Panc1 (cell line): ENCODE data around the gene NHLRC1. TPM values are rescaled to one million over a fixed set of nuclear protein-coding genes. Genes with fewer than 3 reads are reported as not detected.

ENCODE experiments used
- ATAC-seq: fragments of 200-7000 bp; cut with Tn5 transposase; 2 replicates; pipeline ENCODE4 v1.9.1; 2020; ENCODE audit warnings: mild to moderate bottlenecking, moderate library complexity
- BruUV-seq: library from RNA; stranded (reverse); fragments of 400-500 nt; replicated peaks from 2 replicates; lab custom pipeline; 2021; lab: Mats Ljungman, UMichigan
- CTCF ChIA-PET: fragments of 300-600 bp; sonication (Branson Sonifier 250); formaldehyde crosslinking; loops from one replicate; lab custom pipeline; 2022; ENCODE audit warnings: antibody characterized with exemption; lab: Charles Lee
- POLR2A ChIA-PET: fragments of 300-600 bp; sonication (Branson Sonifier 250); formaldehyde crosslinking; loops from one replicate; lab custom pipeline; 2022; ENCODE audit warnings: antibody characterized with exemption; lab: Charles Lee
- DNase-seq: peaks from one replicate; pipeline ENCODE4 v3.0.0-alpha.2; 2010; ENCODE audit warnings: low read depth, low spot score
- H3K27ac ChIP-seq: 2 replicates; pipeline ENCODE4 v1.5.1; 2011; ENCODE audit warnings: mild to moderate bottlenecking, low read length, inconsistent platforms
- H3K27me3 ChIP-seq: fragments of 200-500 bp; sonication (Bioruptor generic); 2 replicates; pipeline ENCODE4 v1.6.0; 2014; ENCODE audit warnings: low read length, inconsistent platforms; ENCODE audit not compliant: control insufficient read depth, insufficient read depth
- H3K36me3 ChIP-seq: fragments of 200-500 bp; sonication (Bioruptor generic); 2 replicates; pipeline ENCODE4 v1.5.1; 2014; ENCODE audit warnings: inconsistent platforms, mild to moderate bottlenecking, low read length, moderate library complexity; ENCODE audit not compliant: control insufficient read depth, insufficient read depth
- H3K4me1 ChIP-seq: 2 replicates; pipeline ENCODE4 v1.5.1; 2011; ENCODE audit warnings: inconsistent platforms, mild to moderate bottlenecking, low read length, moderate library complexity; ENCODE audit not compliant: control insufficient read depth, insufficient read depth
- H3K4me3 ChIP-seq, 2 experiments: 2 replicates each; pipeline ENCODE4 v1.5.1; 2011 to 2012; ENCODE audit warnings: low read depth in 2 of 2, low read length in 2 of 2, mild to moderate bottlenecking in 2 of 2, inconsistent platforms in 1 of 2, moderate library complexity in 1 of 2
- H3K9me3 ChIP-seq: fragments of 200-500 bp; sonication (Bioruptor generic); 2 replicates; pipeline ENCODE4 v1.5.1; 2014; ENCODE audit warnings: low read depth, mild to moderate bottlenecking, inconsistent platforms, low read length, moderate library complexity; ENCODE audit not compliant: control insufficient read depth, insufficient read depth
- POLR2AphosphoS5 ChIP-seq: IDR thresholded peaks from 2 replicates; pipeline ENCODE4 v1.6.1; 2012; ENCODE audit warnings: mild to moderate bottlenecking, low read depth, low read length, moderate library complexity
- REST ChIP-seq, 2 experiments: IDR thresholded peaks; 2 replicates each; pipeline ENCODE4 v1.6.1; 2011 to 2012; ENCODE audit warnings: low read depth in 2 of 2, control low read depth in 1 of 2, low read length in 1 of 2, mild to moderate bottlenecking in 1 of 2, moderate library complexity in 1 of 2; ENCODE audit not compliant: insufficient read depth in 1 of 2
- SIN3A ChIP-seq: IDR thresholded peaks from 2 replicates; pipeline ENCODE4 v1.6.1; 2012; ENCODE audit warnings: low read depth, mild to moderate bottlenecking, low read length, moderate library complexity, borderline replicate concordance; ENCODE audit not compliant: insufficient read depth
- TCF7L2 ChIP-seq: IDR thresholded peaks from 2 replicates; pipeline ENCODE4 v1.6.1; 2011; ENCODE audit warnings: mild to moderate bottlenecking, low read depth, low read length, inconsistent platforms
- in situ Hi-C: cut with HindIII; loops from 2 replicates; pipeline ENCODE4 v1.10.0; 2016; ENCODE audit warnings: low sequenced_read_pairs, low pct_unique_long_range_greater_than_20kb
- intact Hi-C: fragments of 100-400 bp; cut with micrococcal nuclease; formaldehyde crosslinking; loops from one replicate; pipeline ENCODE4 v1.10.0; 2022; ENCODE audit not compliant: unreplicated experiment
- total RNA-seq: library from RNA; stranded (reverse); gene quantifications from one replicate; pipeline ENCODE4 v1.2.1, GENCODE V29; 2021; ENCODE audit not compliant: unreplicated experiment
- TF ChIP-seq, protein P1 (sequence below): fragments of 450-650 bp; IDR thresholded peaks from 2 replicates; pipeline ENCODE4 v1.5.1; 2017; ENCODE audit warnings: mild to moderate bottlenecking

NHLRC1 gene
- total RNA-seq, 1 experiment from 2014 or later, result 2.1 TPM

- no TSS peak for BruUV-seq
- no peaks in the 10 kb centered on the region for H3K4me1 ChIP-seq
- H3K27me3 ChIP-seq, result no peaks in the 10 kb centered on the region
- TF ChIP-seq TCF7L2 (no peak), SIN3A (no peak), POLR2AphosphoS5 (no peak), REST (IDR thresholded peaks at IDR 0.05; ENCODE audit: insufficient read depth in 1 of 2, low read depth in 2 of 2, low read length in 1 of 2) (no peak)
- TF ChIP-seq, protein P1, sequence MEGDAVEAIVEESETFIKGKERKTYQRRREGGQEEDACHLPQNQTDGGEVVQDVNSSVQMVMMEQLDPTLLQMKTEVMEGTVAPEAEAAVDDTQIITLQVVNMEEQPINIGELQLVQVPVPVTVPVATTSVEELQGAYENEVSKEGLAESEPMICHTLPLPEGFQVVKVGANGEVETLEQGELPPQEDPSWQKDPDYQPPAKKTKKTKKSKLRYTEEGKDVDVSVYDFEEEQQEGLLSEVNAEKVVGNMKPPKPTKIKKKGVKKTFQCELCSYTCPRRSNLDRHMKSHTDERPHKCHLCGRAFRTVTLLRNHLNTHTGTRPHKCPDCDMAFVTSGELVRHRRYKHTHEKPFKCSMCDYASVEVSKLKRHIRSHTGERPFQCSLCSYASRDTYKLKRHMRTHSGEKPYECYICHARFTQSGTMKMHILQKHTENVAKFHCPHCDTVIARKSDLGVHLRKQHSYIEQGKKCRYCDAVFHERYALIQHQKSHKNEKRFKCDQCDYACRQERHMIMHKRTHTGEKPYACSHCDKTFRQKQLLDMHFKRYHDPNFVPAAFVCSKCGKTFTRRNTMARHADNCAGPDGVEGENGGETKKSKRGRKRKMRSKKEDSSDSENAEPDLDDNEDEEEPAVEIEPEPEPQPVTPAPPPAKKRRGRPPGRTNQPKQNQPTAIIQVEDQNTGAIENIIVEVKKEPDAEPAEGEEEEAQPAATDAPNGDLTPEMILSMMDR, result no peak
- DNase-seq (no peak), ATAC-seq (no peak)
- ChIA-PET POLR2A (no interaction called here), CTCF (no interaction called here)
- 0 out of 2 replicates have a peak, but pooled peaks cover 10% of the 10 kb centered on the region for H3K9me3 ChIP-seq
- H3K27ac ChIP-seq, result no peak overlapping the region
- H3K4me3 ChIP-seq, result no peak overlapping the region
- intact Hi-C loops, result no loop called here
- in situ Hi-C loops, result no loop called here
- no peaks in the 10 kb centered on the region for H3K36me3 ChIP-seq
These were observed 20.6 kb downstream of the NHLRC1 start for GRCh38 chr6:18101873-18102272.

GRCh38 chr6:18101271-18101670, 21.2 kb downstream of the NHLRC1 start:
- in situ Hi-C loops, result no loop called here
- Histone ChIP-seq H3K4me3 (no peak overlapping the region), H3K9me3 (0 out of 2 replicates have a peak, but pooled peaks cover 7% of the 10 kb centered on the region), H3K27ac (no peak overlapping the region), H3K27me3 (no peaks in the 10 kb centered on the region), H3K36me3 (no peaks in the 10 kb centered on the region), H3K4me1 (no peaks in the 10 kb centered on the region)
- intact Hi-C loops, result no loop called here
- ATAC-seq, result no peak
- ChIA-PET CTCF (no interaction called here), POLR2A (no interaction called here)
- BruUV-seq, result no TSS peak
- TF ChIP-seq TCF7L2 (no peak), SIN3A (no peak), POLR2AphosphoS5 (no peak), REST (IDR thresholded peaks at IDR 0.05; ENCODE audit: insufficient read depth in 1 of 2, low read depth in 2 of 2, low read length in 1 of 2) (no peak)
- TF ChIP-seq, protein P1, result no peak
- DNase-seq, result no peak
